ENCODE data around the gene DCXR.
"Not testable (repeated sequence)": the region's sequence is repeated elsewhere in the genome, so short reads cannot be mapped to it uniquely, and the experiment has no call there.

DCXR gene

GRCh38 chr17:82054351-82055022 is 17.0 kb upstream of the DCXR start:
- no peak for DNase-seq

DNA sequence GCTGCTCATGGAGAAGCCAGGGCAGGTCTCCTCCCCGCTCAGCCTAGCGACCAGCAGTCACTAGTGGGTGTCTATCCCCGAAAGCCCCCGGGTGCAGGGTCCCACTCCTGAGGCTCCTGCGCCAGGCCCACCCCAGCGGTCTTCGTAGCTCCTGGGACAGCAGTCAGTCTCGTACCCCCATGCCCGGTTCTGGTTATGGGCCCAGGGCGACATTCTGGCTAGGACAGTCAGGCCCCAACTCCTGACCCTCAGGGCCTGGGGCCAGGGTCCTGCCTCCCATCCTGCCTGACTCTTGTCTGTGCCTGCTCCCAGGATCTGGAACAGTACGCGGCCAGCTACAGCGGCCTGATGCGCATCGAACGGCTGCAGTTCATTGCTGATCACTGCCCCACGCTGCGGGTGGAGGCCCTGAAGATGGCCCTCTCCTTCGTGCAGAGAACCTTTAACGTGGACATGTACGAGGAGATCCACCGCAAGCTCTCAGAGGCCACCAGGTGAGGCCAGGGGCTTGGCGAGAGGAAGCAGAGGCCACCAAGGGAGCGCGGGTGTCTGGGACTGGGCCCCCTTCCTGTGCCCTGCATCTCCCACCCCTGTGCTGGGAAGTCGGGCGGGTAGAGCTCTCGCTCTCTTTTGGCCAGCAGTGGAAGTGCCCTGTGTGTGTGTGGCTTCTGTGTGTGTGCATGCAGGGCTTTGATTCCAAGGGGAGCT is 16.2 kb upstream of the DCXR start:
- DNase-seq: no peak

DNA sequence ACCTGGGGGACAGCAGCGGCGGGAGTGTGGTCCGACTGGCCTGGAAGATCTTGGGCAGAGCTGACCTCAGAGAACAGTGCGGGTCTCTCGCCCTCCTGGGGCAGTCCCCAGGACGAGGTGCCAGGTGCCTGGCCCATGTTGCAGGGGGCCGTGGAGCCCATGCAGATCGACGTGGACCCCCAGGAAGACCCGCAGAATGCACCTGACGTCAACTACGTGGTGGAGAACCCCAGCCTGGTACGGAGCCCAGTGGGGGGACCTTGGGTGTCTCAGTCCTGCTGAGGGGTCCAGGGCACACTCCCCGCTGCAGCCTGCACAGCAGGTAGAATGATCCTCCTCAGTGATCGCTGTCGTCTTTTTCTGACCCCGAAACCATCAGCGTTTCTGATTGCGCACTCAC is 15.6 kb upstream of the DCXR start:
- no peak for DNase-seq

DNA sequence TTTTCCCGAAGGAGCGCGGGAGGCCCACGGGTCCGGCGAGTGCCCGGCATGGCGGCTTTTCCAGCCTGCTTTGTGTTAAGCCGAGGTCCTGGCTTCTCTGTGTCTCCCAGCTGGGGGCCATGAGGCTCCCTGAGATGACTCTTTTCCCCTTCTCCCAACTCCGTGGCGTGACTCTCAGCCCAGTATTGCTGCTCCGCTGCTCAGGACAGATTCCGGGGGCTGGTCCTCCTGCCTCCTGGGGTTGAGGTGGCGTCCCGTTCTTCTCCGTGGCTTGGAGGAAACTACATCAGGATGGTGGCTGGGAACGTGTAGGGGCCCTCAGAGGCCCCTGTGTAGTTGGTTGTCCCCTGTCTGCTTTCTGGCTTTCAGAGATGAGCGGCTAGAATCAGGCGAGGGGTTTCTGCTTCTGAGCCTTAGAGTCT is 15.2 kb upstream of the DCXR start:
- DNase-seq: no peak

DNA sequence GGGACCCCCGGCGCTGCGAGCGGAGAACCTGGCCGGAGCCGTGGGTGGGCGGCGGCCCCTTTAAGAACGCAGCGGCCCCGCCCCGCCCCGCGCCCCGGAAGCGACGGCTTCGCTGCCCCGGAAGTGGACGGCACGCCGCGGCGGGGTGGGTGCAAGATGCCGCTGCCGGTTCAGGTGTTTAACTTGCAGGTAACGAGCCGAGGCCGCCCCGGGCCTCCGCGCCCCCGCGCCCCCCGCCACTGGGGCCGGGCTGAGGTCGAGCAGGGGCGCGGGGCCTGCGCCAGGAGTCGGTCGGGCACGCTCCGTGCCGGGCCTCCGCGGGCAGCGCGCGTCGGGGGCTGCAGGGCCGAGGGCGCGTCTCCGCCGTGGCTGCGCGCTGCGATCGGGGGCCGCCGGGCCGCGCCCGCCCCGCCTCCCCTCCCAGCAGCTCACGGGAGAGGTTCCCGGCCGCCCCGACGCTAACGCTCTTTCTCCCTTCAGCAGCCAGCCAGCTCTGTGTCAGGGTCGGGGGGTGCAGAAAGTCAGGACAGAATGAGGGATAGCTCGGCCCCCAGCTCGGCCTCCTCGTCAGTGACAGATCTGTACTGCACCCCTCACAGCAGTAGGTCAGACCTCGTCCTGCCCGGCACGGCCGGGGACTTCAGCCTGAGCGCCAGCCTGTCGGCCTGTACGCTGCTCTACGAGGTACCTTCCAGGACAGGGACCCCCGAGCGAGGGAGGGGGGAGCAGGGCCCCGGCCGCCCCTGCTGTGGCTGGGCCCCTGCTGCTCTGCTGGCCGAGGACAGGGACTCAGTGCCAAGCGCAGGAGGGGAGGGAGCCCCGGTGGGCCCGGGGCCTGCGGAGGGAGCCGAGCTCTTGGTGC is 14.5 kb upstream of the DCXR start, which contains the start of the genes GPS1 and RFNG:
Gene GPS1, plus strand, starts transcription at position 123 of the 862 bp plus-strand sequence. Its CDS starts 34 bp downstream, at position 157.
Gene RFNG, minus strand, starts transcription at position 36 of the 862 bp plus-strand sequence. CDS start 45 bp downstream, outside the sequence.
- DNase-seq: peak; percentile 62

- DNase-seq: no peak
Observed at GRCh38 chr17:82050761-82051641, 13.5 kb upstream of the DCXR start.

- no peak for DNase-seq
Observed at GRCh38 chr17:82050152-82050760, 12.8 kb upstream of the DCXR start.

DNA sequence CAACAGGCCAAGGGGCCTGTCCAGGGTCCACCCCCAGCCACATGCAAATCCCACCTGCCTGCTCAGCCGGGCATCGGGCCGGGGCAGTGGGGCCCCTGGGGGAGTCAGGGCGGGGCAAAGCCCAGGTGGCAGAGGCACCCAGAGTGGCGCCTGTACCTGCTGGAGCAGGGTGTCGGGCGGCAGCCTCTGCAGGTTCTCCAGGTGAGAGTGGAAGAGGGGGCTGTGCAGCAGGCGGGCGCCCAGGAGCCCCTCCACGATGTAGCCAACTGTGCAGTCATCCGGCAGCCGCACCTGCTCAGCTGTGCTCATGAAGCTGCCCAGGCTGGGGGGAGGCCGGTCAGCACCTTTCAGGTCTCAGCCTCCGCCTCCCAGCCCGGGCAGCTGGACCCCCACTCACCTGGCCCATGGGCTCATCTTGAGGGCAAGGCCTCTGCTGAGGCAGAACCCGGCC is 12.0 kb upstream of the DCXR start:
- no peak for DNase-seq

DNA sequence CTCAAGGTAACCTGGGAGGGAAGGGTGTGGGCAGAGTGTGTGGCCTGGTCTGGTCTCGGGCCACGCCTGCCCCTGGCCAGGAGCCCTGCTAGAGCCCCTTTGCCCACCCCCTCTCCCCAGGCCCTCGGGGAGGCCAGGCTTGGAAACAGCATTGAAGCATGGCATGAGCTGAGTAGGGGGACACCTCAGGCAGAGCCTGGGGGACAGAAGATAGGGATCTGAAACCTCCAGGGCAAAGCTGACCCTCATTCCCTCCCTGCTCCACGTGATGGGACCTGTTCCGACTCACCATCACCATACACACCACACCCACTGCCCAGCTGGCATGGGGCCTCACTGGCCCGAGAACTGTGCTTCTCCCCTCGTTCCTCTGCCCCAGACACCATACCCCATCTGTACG is 11.6 kb upstream of the DCXR start:
- DNase-seq: no peak

GRCh38 chr17:82048571-82048971 is 11.1 kb upstream of the DCXR start:
- DNase-seq: no peak

GRCh38 chr17:82047914-82048570 is 10.5 kb upstream of the DCXR start:
- DNase-seq: no peak

DNA sequence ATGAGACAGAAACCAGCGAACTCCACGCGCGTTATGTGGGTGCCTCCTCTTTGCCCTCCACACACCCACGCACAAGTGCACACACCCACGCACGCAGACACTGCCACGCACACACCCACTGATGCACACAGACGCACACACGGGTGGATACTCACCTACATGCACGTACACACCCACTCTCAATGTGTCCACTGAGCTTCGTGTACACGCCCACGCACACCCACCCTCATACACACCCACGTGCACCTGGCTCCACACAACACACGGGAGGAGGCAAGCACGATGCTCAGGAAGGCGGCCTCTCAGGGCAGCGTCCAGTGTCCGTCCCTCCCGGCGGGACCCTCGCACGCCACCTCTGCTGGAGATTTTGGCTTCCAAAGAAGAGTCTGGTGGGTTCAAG is 9.9 kb upstream of the DCXR start:
- no peak for DNase-seq

GRCh38 chr17:82046903-82047302 is 9.4 kb upstream of the DCXR start:
- DNase-seq: no peak

GRCh38 chr17:82045936-82046484 is 8.5 kb upstream of the DCXR start:
- no peak for DNase-seq

DNA sequence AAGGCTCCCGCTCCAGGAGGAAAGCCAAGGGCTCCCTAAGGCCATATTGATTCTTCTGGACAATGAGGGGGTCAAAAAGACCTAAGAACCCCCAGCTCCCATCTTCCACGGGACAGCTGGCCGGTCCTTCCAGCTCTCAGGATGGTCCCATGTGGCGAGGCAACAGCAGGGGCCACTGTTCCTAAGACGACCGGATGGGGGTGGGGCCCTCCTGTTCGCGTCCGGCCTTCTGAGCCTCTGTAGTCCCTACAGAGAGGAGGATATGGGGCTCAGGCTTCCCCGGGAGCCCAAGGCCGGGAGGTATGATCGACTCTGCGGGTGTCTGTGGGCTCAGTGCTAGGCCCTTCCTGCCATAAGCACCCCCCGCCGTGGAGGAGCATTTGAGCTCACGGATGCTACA is 6.0 kb upstream of the DCXR start:
- DNase-seq: no peak

DNA sequence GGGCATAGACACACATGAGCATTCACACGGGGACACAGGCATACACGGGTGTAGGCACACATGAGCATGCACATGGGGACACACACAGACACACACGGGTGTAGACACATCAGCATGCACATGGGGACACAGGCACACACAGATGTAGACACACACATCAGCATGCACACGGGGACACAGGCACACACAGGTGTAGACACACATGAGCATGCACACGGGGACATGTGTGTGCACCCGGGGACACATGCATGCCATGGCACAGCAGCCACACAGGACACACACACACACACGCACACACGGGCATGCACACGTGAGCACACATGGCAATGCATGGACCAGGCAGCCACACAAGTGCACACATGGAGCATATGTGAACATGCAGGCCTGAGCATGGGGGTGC is 5.2 kb upstream of the DCXR start:
- DNase-seq: no peak

- peak; percentile 37 for DNase-seq
Observed at GRCh38 chr17:82041144-82041814, 3.8 kb upstream of the DCXR start.

- DNase-seq: no peak
Observed at GRCh38 chr17:82039695-82040299, 2.3 kb upstream of the DCXR start.

GRCh38 chr17:82038796-82039409 is 1.4 kb upstream of the DCXR start:
- not testable (repeated sequence) for DNase-seq

DNA sequence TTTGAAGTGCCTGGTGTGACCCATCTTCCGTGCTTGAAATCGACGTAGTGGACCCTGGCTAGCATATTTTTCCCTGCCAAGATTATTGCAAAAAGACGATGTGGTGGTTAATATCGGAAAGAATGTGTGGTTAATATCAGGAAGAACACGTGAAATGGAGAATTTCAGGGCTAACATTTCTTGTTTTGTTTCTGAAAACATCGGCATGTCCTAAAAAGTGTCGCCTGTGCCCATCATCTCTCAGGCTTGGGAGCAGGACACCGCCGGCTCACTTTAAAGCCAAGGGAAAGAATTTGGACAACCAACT is 345 bp upstream of the DCXR start:
- DNase-seq: no peak

Data from EL (cell line).